Esophagus squamous epithelium (tissue), 5 donors: Measurements from ENCODE around the gene RARRES1. TPM values are rescaled to one million over a fixed set of nuclear protein-coding genes. Genes with fewer than 3 reads are reported as not detected.

Experiments
- DNase-seq: peaks from one replicate; lab custom pipeline; 2025; lab: John Stamatoyannopoulos, UW
- H3K27ac ChIP-seq, 4 donors: fragments of 200-600 bp; sonication (generic); one replicate each; pipeline ENCODE4 v1.5.1; 2016 to 2019; ENCODE audit warnings: mild to moderate bottlenecking in 1 of 4
- H3K27me3 ChIP-seq, 4 donors: fragments of 200-600 bp; sonication (generic); 1 replicate in 3 of 4; 2 replicates in 1 of 4; pipeline versions ENCODE4 v1.5.1 to v1.6.0; 2017 to 2021; ENCODE audit warnings: antibody characterized with exemption in 1 of 4
- H3K36me3 ChIP-seq, 3 donors: fragments of 200-600 bp; sonication (generic); one replicate each; pipeline ENCODE4 v1.5.1; 2016 to 2019
- H3K4me1 ChIP-seq, 3 donors: fragments of 200-600 bp; sonication (generic); one replicate each; pipeline ENCODE4 v1.5.1; 2017 to 2019
- H3K4me3 ChIP-seq, 4 donors: fragments of 200-600 bp; sonication (generic); 1 replicate in 3 of 4; 2 replicates in 1 of 4; pipeline ENCODE4 v1.5.1; 2016 to 2019; ENCODE audit warnings: mild to moderate bottlenecking in 2 of 4, moderate library complexity in 1 of 4
- H3K9me3 ChIP-seq, 3 donors: fragments of 200-600 bp; sonication (generic); one replicate each; pipeline ENCODE4 v1.5.1; 2016 to 2019
- POLR2A ChIP-seq, 4 donors: fragments of 450-650 bp; IDR thresholded peaks; one replicate each; pipeline ENCODE4 v1.6.1; 2017; ENCODE audit warnings: antibody characterized with exemption in 4 of 4, mild to moderate bottlenecking in 4 of 4, moderate library complexity in 3 of 4
- WGBS, 2 donors: methylation state at CpG; one replicate each; pipeline ENCODE4 v1.1.5; 2018; 5-methylcytosine and 5-hydroxymethylcytosine counted together
- intact Hi-C: fragments of 100-400 bp; cut with DNase I; formaldehyde crosslinking; loops from one replicate; pipeline ENCODE4 v1.15.0; 2022
- total RNA-seq, 4 donors: library from RNA; depleted of rRNA; stranded (reverse); fragments of >200 nt; gene quantifications; one replicate each; pipeline ENCODE4 v1.1.0, GENCODE V29; 2016
- TF ChIP-seq, protein P1 (sequence below), 6 experiments: fragments of 450-650 bp in 4 of 6; fragments of 200-600 bp in 2 of 6; sonication (generic) in 2 of 6; IDR thresholded peaks; one replicate each; pipeline ENCODE4 v1.5.1; 2016 to 2019; ENCODE audit warnings: antibody characterized with exemption in 6 of 6, mild to moderate bottlenecking in 4 of 6, moderate library complexity in 4 of 6
- donor health status: DM: yes; HTN: yes; CAD: no.

RARRES1 gene
- total RNA-seq, 4 donors from 2014 or later, result 1.4 to 53.3 (median 6.4) TPM

DNA sequence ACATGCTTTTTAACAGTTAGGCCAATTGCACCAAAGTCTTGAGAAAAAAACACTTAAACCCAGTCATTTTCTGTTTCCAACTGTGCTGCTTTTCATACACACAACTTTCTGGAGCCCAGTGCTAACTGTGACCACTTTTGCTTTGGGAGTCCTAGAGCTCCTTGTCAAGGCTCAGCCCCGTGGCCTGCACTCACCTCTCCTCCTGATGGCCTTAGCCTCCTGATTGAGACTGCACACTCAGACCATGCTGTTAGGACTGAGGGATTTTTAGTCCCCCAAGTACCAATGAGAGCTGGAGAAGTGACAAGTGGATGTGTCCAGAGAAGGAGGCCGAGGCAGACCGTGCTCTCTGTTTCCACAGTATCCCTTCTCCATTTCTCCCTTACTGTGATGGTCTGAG, 15.2 kb upstream of the RARRES1 start:
- TF ChIP-seq, protein P1, sequence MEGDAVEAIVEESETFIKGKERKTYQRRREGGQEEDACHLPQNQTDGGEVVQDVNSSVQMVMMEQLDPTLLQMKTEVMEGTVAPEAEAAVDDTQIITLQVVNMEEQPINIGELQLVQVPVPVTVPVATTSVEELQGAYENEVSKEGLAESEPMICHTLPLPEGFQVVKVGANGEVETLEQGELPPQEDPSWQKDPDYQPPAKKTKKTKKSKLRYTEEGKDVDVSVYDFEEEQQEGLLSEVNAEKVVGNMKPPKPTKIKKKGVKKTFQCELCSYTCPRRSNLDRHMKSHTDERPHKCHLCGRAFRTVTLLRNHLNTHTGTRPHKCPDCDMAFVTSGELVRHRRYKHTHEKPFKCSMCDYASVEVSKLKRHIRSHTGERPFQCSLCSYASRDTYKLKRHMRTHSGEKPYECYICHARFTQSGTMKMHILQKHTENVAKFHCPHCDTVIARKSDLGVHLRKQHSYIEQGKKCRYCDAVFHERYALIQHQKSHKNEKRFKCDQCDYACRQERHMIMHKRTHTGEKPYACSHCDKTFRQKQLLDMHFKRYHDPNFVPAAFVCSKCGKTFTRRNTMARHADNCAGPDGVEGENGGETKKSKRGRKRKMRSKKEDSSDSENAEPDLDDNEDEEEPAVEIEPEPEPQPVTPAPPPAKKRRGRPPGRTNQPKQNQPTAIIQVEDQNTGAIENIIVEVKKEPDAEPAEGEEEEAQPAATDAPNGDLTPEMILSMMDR (IDR thresholded peaks at IDR 0.05), result no peak
- no peak for TF ChIP-seq POLR2A (IDR thresholded peaks at IDR 0.05)
- H3K4me3 ChIP-seq, result no peak overlapping the region
- H3K4me1 ChIP-seq, result peaks cover 0 to 21% (median 0%) of the 10 kb centered on the region in 3 donors
- H3K27me3 ChIP-seq, result no peaks in the 10 kb centered on the region
- H3K36me3 ChIP-seq, result peaks cover 0 to 37% (median 0%) of the 10 kb centered on the region in 3 donors
- H3K27ac ChIP-seq, result peak overlapping the region in 2 of 4 donors; percentile 8 to 36
- intact Hi-C loops, result no loop called here
- DNase-seq, result no peak
- 92 to 93% methylated on average over 3 of the region's 3 CpGs for WGBS, 2 donors
- no peaks in the 10 kb centered on the region for H3K9me3 ChIP-seq

DNA sequence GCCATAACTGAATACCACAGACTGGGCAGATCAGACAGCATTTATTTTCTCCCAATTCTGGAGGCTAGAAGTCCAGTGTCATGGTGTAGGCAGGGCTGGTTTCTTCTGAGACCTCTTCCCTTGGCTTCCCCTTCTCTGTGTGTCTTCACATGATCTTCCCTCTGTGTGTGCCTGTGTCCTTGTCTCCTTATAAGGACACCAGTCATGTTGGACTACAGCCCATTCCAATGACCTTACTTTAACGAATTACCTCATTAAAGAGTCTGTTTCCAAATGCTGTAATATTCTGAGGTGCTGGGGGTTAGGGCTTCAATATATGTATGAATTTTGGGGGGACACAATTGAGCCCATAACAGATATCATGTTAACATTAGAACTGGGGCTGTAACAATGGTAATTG, 13.3 kb upstream of the RARRES1 start:
- no peak overlapping the region for H3K4me3 ChIP-seq
- TF ChIP-seq POLR2A (IDR thresholded peaks at IDR 0.05), result no peak
- TF ChIP-seq, protein P1 (IDR thresholded peaks at IDR 0.05), result no peak
- peaks cover 0 to 22% (median 0%) of the 10 kb centered on the region in 3 donors for H3K4me1 ChIP-seq
- H3K27ac ChIP-seq, result no peak overlapping the region
- no peaks in the 10 kb centered on the region for H3K27me3 ChIP-seq
- H3K36me3 ChIP-seq, result peaks cover 0 to 43% (median 0%) of the 10 kb centered on the region in 3 donors
- intact Hi-C loops, result no loop called here
- DNase-seq, result no peak
- H3K9me3 ChIP-seq, result no peaks in the 10 kb centered on the region
- 64 to 85% methylated on average over 1 of the region's 1 CpG for WGBS, 2 donors

DNA sequence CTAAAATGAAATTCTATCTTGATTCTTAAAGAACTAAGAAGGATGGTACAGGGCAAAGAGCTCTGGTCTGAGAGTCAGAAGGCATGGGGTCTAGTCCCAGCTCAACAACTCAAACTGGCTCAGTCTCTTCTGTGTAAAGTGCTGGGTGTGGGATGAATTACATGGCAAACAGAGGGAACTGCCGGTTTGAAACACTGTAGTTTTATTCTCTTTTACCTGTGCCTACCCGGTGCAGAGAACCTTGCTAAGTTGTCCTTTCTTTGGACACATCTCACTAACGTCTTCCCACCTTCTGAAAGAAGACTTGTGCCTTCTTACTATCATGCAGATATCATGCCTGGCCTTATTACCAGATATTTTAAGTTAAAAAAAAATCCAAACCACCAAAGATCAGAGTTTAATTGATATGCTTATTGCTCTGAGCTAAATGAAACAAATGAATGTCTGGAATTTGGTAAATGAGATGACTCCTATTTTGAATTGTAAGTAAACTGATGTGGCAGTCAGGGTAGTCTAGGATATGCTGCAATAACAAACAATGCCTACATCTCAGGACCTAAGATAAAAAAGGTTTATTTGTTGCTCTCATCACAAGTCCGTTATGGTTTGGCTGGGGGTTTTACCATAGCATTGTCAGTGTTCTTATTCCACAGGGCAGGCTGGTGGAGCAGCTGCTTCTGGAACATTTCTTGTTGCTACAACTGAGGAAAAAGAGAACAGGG, 12.5 kb upstream of the RARRES1 start:
- Histone ChIP-seq H3K9me3 (no peaks in the 10 kb centered on the region), H3K4me3 (no peak overlapping the region), H3K27ac (no peak overlapping the region), H3K27me3 (no peaks in the 10 kb centered on the region), H3K36me3 (peaks cover 0 to 43% (median 0%) of the 10 kb centered on the region in 3 donors), H3K4me1 (peaks cover 0 to 22% (median 0%) of the 10 kb centered on the region in 3 donors)
- no peak for DNase-seq
- intact Hi-C loops, result no loop called here
- WGBS, 2 donors, result 82 to 91% methylated on average over 4 of the region's 4 CpGs
- TF ChIP-seq POLR2A (IDR thresholded peaks at IDR 0.05), result no peak
- TF ChIP-seq, protein P1 (IDR thresholded peaks at IDR 0.05), result no peak

DNA sequence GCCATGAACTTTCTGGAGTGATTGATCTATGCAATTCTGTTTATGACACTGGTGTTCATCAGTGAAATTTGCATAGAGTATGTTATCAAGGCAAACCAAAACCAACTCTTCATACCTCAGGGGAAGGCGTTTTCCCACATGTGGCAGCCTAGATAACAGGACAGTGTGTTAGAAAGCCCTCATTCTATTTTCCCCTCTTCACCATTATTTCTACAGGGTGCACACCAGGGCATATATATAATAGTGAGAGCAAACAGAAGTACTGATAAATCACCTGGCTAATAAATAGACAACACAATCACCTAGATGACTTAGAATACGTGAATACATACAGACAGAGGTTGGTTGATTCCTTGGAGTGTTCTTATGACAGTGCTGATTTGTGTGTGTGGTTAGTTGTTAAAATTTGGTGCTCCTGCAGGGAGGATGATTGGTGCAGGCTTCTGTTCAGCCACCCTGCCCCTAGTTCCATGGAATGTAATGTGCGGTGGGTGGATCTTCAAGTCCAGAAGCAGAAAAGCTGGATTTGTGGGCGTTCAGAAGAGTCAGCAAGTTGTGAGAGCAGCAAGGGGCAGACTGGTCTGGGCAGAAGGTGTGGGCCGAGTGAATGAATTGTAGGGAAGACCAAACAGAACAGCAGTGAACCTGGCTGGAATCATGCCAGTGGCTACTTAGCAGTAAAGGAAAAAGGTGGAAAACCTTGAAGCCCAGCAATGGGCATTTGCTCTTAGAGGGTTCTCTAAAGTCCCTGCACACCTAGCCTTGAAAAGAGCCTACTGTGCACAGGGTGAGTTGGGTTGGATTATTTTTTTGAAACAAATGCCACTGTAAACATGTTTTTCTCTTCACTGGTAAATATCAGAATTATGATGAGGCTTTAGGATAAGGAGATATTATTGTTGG, 11.7 kb upstream of the RARRES1 start:
- Histone ChIP-seq H3K9me3 (no peaks in the 10 kb centered on the region), H3K27me3 (no peaks in the 10 kb centered on the region), H3K36me3 (peaks cover 0 to 43% (median 0%) of the 10 kb centered on the region in 3 donors), H3K4me3 (no peak overlapping the region), H3K27ac (no peak overlapping the region), H3K4me1 (peaks cover 0 to 22% (median 0%) of the 10 kb centered on the region in 3 donors)
- TF ChIP-seq, protein P1 (IDR thresholded peaks at IDR 0.05), result no peak
- TF ChIP-seq POLR2A (IDR thresholded peaks at IDR 0.05), result no peak
- intact Hi-C loops, result no loop called here
- no peak for DNase-seq
- 84 to 87% methylated on average over 5 of the region's 5 CpGs for WGBS, 2 donors
